Esophagus muscularis mucosa (tissue), 4 donors: ENCODE results near the gene ABCC11. TPM values are rescaled to one million over a fixed set of nuclear protein-coding genes. Genes with fewer than 3 reads are reported as not detected.

Experiments
- DNase-seq: peaks from one replicate; pipeline ENCODE4 v3.0.0-alpha.2; 2017; ENCODE audit errors: extremely low spot score
- H3K27ac ChIP-seq, 4 donors: fragments of 200-600 bp; sonication (generic); replicated peaks in 1 of 4; 1 replicate in 3 of 4; 2 replicates in 1 of 4; pipeline ENCODE4 v1.5.1; 2016 to 2019; ENCODE audit warnings: mild to moderate bottlenecking in 1 of 4
- H3K27me3 ChIP-seq, 4 donors: fragments of 200-600 bp; sonication (generic); one replicate each; pipeline versions ENCODE4 v1.5.1 to v1.6.0; 2016 to 2019
- H3K36me3 ChIP-seq, 4 donors: fragments of 200-600 bp; sonication (generic); one replicate each; pipeline ENCODE4 v1.5.1; 2016 to 2019
- H3K4me1 ChIP-seq, 4 donors: fragments of 200-600 bp; sonication (generic); one replicate each; pipeline ENCODE4 v1.5.1; 2016 to 2019
- H3K4me3 ChIP-seq, 4 donors: fragments of 200-600 bp; sonication (generic); 1 replicate in 2 of 4; 2 replicates in 2 of 4; pipeline ENCODE4 v1.5.1; 2016 to 2019; ENCODE audit warnings: mild to moderate bottlenecking in 4 of 4, moderate library complexity in 1 of 4
- H3K9me3 ChIP-seq, 4 donors: fragments of 200-600 bp; sonication (generic); 1 replicate in 3 of 4; 2 replicates in 1 of 4; pipeline ENCODE4 v1.5.1; 2016 to 2019
- CTCF ChIP-seq, 3 experiments: fragments of 200-600 bp in 2 of 3; fragments of 450-650 bp in 1 of 3; sonication (generic) in 2 of 3; IDR thresholded peaks; one replicate each; pipeline ENCODE4 v1.5.1; 2017 to 2019; ENCODE audit warnings: antibody characterized with exemption in 3 of 3, mild to moderate bottlenecking in 2 of 3, moderate library complexity in 1 of 3
- EP300 ChIP-seq: sonication (generic); formaldehyde crosslinking; IDR thresholded peaks from one replicate; pipeline ENCODE4 v1.6.1; 2017; ENCODE audit warnings: antibody characterized with exemption
- POLR2A ChIP-seq: fragments of 450-650 bp; IDR thresholded peaks from one replicate; pipeline ENCODE4 v1.6.1; 2017; ENCODE audit warnings: antibody characterized with exemption, moderate library complexity, mild to moderate bottlenecking, low read depth
- POLR2AphosphoS5 ChIP-seq, 2 donors: sonication (generic); formaldehyde crosslinking; IDR thresholded peaks; one replicate each; pipeline ENCODE4 v1.6.1; 2017; ENCODE audit warnings: antibody characterized with exemption in 2 of 2
- WGBS: methylation state at CpG from one replicate; pipeline ENCODE4 v1.1.5; 2018; 5-methylcytosine and 5-hydroxymethylcytosine counted together
- intact Hi-C: fragments of 100-400 bp; cut with DNase I; formaldehyde crosslinking; loops from one replicate; pipeline ENCODE4 v1.15.1; 2023
- total RNA-seq, 4 donors: library from RNA; depleted of rRNA; stranded (reverse); fragments of >200 nt; gene quantifications; one replicate each; pipeline versions ENCODE4 v1.1.0 to v1.2.1, GENCODE V29; 2016

Gene ABCC11
- total RNA-seq, 4 donors from 2014 or later = not detected

GRCh38 chr16:48146710-48147109, 100.6 kb downstream of the ABCC11 start:
- DNase-seq = no peak
- Histone ChIP-seq H3K9me3 (peaks cover 0 to 8% (median 2%) of the 10 kb centered on the region in 4 donors), H3K36me3 (no peaks in the 10 kb centered on the region), H3K27me3 (peaks cover 0 to 3% (median 0%) of the 10 kb centered on the region in 4 donors), H3K4me1 (no peaks in the 10 kb centered on the region), H3K27ac (no peak overlapping the region), H3K4me3 (no peak overlapping the region)
- intact Hi-C loops = no loop called here
- 94% methylated on average over 4 of the region's 4 CpGs for WGBS
- TF ChIP-seq EP300 (no peak), POLR2AphosphoS5 (IDR thresholded peaks at IDR 0.05) (no peak), CTCF (IDR thresholded peaks at IDR 0.05) (no peak), POLR2A (no peak)

- no peaks in the 10 kb centered on the region for H3K36me3 ChIP-seq
- no peak for DNase-seq
- peaks cover 0 to 3% (median 0%) of the 10 kb centered on the region in 4 donors for H3K27me3 ChIP-seq
- H3K9me3 ChIP-seq = peaks cover 0 to 8% (median 2%) of the 10 kb centered on the region in 4 donors
- H3K27ac ChIP-seq = no peak overlapping the region
- intact Hi-C loops = no loop called here
- no peak overlapping the region for H3K4me3 ChIP-seq
- 87% methylated on average over 7 of the region's 7 CpGs for WGBS
- no peaks in the 10 kb centered on the region for H3K4me1 ChIP-seq
- TF ChIP-seq EP300 (no peak), CTCF (IDR thresholded peaks at IDR 0.05) (no peak), POLR2AphosphoS5 (IDR thresholded peaks at IDR 0.05) (no peak), POLR2A (no peak)
Observed at GRCh38 chr16:48146131-48146530, 101.2 kb downstream of the ABCC11 start.

DNA sequence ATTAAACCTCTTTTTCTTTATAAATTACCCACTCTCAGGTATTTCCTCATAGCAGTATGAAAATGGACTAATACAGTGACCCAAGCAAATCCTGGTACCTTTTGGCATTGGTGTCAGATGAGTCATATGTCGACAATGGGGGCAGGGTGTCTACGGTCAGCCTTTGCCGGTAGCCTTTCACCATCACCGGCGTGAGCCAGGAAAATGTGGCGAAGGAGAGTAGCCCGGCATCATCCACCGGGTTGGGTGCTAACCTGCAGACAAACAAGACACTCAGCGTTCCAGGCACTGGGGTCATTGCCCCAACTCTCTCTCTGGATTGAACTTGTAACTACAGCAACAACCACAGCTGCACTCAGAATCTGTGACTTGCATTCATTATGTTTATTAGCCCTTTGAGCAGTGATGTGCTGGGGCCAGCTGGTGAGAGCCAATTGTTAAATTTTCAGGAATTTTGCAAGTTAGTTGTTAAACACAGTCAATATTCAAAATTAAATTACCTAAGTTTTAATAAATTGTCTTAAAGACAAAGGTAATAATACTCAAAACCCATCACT, 103.4 kb downstream of the ABCC11 start:
- H3K4me1 ChIP-seq = no peaks in the 10 kb centered on the region
- H3K36me3 ChIP-seq = no peaks in the 10 kb centered on the region
- WGBS = 93% methylated on average over 9 of the region's 9 CpGs
- H3K27ac ChIP-seq = no peak overlapping the region
- intact Hi-C loops = no loop called here
- no peak for DNase-seq
- H3K9me3 ChIP-seq = no peaks in the 10 kb centered on the region
- no peaks in the 10 kb centered on the region for H3K27me3 ChIP-seq
- TF ChIP-seq CTCF (IDR thresholded peaks at IDR 0.05) = no peak
- TF ChIP-seq POLR2AphosphoS5 (IDR thresholded peaks at IDR 0.05) = no peak
- no peak for TF ChIP-seq EP300
- no peak for TF ChIP-seq POLR2A
- no peak overlapping the region for H3K4me3 ChIP-seq

- no peak for TF ChIP-seq CTCF (IDR thresholded peaks at IDR 0.05)
- no peak for TF ChIP-seq POLR2AphosphoS5 (IDR thresholded peaks at IDR 0.05)
- no peak for TF ChIP-seq POLR2A
- no peak for TF ChIP-seq EP300
- Histone ChIP-seq H3K27ac (no peak overlapping the region), H3K4me1 (peaks cover 0 to 7% (median 0%) of the 10 kb centered on the region in 4 donors), H3K27me3 (no peaks in the 10 kb centered on the region), H3K4me3 (no peak overlapping the region), H3K9me3 (no peaks in the 10 kb centered on the region), H3K36me3 (no peaks in the 10 kb centered on the region)
- WGBS = 84% methylated on average over 6 of the region's 6 CpGs
- intact Hi-C loops = no loop called here
- DNase-seq = no peak
Observed at GRCh38 chr16:48140821-48141220, 106.5 kb downstream of the ABCC11 start.

DNA sequence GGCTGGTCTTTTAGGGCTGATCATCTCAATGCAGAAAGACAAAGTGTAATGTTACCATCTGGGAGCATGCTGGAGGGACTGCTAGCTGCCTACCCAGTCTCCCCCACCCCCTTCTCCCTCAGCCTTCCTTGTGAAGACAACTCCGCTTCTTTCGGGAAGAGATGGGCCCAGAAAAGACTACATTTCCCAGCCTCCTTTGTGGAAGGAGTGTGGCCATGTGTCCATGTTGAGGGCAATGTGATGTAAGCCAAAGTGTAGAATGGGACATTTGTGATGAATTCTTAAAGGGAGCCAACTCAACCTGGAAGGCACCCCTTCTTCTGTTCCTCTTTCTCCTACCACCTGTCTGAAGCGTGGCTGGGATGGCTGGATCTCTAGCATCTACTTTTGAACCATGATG, 107.8 kb downstream of the ABCC11 start:
- no peak overlapping the region for H3K27ac ChIP-seq
- intact Hi-C loops = no loop called here
- H3K9me3 ChIP-seq = no peaks in the 10 kb centered on the region
- no peaks in the 10 kb centered on the region for H3K36me3 ChIP-seq
- H3K4me3 ChIP-seq = no peak overlapping the region
- 100% methylated on average over 3 of the region's 3 CpGs for WGBS
- TF ChIP-seq POLR2A = no peak
- no peak for TF ChIP-seq CTCF (IDR thresholded peaks at IDR 0.05)
- no peak for TF ChIP-seq POLR2AphosphoS5 (IDR thresholded peaks at IDR 0.05)
- no peak for TF ChIP-seq EP300
- peaks cover 0 to 7% (median 0%) of the 10 kb centered on the region in 4 donors for H3K4me1 ChIP-seq
- no peak for DNase-seq
- no peaks in the 10 kb centered on the region for H3K27me3 ChIP-seq
